GM21367 (cell line): ENCODE measurements around the gene DAB2IP.

Source experiments
- ATAC-seq: cut with Tn5 transposase; IDR thresholded peaks from one replicate; pipeline ENCODE4 v1.9.1; 2021; ENCODE audit not compliant: unreplicated experiment

Gene DAB2IP

GRCh38 chr9:121815084-121815483, 163.7 kb downstream of the DAB2IP start:
- no peak for ATAC-seq

DNA sequence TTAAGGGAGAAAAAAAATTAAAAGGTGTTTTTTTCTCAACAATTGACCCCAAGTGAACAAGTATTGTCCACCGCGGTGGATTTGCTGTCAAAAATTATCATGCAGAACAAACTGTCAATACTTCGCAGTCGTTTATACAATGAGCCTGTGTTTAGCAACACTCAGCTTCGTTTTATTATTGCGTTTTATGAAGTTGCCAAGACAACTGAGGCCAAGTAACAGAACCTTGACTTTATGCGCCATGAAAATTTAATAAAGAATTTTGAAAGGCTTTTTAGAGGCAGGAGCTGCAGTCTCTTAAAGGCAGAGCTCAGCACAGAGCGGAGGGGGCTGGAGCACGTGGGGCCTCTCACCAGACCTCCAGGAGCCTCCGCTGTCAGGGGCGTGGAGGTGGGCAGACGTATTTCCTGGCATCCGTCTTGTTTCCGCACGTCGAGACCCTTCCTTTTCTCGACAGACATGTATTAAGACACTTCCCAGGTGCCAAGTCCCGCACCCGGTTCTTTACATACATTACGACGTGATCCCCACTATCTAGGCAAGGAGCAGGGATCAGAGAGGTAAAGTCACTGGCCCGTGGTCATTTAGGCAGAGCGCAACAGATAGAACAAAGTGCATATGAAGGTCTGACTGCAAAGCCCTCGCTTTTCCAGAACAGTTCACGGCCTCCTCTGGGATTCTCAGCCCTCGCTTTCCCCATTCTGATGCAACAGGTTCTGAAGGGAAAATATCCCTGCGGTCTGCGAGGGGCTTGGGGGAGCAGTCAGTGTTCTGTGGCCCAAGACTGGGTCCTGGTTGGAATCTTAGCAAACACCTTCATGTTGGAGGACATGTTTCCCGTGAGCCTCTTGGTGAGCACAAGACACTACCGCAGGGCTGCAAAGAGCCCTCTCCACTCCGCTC, 164.4 kb downstream of the DAB2IP start:
- ATAC-seq: no peak

DNA sequence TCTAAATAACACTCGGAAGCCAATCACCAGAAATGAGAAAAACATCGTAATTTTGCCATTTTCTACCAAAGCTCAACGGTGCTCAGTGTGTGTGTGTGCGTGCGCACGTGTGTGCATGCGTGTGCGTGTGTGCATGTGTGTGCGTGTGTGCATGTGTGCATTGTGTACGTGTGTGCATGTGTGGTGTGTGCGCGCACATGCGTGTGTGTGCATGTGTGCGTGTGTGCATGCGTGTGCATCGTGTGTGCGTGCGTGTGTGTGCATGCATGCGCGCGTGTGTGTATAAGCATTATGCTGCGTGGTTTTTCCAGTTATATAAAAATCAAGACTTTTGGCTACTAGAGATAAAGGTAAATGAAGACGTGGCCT, 165.0 kb downstream of the DAB2IP start:
- ATAC-seq: no peak

DNA sequence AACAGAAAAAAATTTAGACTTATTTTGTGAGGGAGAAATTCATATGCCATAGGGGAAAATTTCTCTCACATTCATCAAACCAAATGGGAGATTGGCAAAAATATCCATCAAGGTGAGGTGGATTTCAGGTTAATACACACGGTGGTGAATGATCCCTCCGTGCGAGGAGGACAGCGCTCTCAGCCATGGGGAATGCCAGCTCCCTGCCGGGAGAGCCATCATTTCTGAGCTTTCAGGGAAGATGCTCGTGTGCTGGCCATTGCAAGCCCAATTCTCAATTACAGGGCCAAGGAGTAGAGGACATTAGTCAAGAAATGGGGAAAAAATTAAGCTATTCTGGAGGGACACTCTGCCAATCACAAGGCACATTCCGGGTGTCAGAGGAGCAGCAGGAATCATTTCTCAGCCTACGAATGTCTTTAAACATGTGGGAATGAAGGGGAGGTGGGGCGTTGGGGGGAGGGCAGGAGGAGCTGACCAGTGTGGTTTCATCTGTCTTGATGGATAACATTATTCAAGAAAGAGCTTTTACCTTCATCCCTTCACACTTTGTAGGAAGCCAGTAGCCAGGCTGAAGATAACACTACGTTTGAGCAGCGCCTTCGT, 165.5 kb downstream of the DAB2IP start:
- no peak for ATAC-seq

- ATAC-seq: no peak
These were observed 166.0 kb downstream of the DAB2IP start for GRCh38 chr9:121817476-121817875.

DNA sequence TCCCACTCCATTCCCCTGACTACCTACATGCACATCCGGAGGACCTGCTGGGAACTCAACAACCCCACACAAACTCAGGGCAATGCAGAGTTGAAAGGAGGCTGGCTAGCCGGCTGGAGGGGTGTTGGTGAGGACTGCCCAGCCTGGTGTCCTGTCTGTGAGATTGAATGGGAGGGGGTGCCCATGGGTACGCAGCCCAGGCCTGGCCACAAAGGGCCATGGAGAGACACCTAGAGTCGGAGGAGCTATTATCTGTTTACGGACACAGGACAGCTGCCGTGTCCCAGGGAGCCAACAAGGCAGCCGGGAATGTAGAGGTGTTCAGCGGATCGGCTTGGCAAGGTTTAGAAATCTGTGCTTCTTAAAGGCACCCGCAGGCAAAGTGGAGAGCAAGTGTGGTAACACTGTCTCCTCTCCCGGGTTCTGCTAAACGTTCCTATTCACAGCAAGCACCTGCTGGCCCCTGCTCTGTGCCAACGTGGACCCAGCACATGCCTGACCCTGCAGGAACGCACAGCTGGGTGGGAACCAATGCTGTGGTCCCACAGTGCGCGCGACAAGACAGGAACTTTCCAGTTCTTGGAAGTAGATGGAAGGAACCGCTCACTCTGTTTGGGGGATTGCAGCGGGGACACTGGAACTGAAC, 166.7 kb downstream of the DAB2IP start:
- ATAC-seq: no peak

DNA sequence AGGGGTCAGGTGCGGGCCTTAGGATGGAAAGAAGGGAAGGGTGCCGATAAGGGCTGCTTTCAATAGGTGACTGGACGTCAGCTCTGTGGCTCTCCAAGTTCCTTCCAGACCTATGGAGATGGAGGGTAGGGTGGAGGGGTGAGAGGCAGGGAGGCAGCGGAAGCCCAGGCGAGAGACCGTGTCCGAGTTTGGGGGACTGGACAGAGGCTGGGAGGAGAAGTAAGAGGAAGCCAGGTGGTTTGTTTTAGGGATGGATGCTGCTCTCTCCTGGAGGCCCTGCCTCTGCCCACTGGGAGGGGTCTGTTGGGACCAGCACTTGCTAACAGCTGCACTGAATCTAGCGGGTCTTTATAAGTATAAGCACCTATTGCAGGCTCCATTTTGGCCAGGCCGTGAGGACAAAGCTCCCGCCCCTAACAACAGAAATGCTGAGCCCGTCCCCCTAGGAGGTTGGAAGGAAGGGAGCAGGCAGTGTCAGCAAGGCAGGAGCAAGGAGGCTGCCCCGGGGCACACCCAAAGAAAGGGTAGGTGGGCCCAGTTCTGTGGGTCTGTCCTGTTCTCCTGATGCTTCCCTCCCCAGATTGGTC, 167.5 kb downstream of the DAB2IP start:
- ATAC-seq: no peak

DNA sequence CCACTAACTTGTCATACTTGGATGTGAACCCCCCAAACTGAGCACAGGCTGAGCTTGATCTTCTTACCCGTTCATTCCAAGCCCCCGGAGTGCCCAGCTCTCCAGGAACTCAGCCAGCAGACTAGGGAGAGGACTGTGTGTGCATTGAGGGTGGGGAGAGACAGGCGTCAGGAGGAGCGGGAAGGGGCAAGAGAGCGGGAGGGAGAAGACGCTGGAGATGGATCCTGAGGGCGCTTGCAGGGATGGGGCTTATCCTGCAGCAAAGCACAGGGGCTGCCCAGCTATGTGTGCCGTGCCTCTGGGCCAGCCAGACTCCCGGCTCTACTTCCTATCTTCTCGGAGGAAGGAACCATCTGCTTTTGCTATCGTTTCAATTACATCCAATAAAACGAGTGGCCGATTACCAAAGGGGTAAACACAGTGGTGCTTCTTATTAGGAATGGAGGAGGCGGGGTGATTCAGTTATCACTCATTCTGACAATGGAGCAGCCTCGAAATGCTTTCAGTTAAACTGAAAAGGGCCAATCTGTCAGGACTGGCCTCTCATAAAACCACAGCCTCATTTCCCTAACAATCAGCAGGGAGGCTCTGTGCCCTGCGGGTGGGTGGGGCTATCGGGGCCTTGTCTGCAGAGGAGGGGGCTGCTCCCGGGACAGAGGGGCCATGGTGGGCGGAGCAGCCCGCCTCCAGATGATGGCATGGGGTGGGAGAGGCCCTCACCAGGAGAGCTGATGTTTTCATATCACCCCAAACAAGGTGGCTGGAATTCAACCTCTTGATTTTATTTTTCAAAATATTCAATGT, 168.2 kb downstream of the DAB2IP start:
- no peak for ATAC-seq

GRCh38 chr9:121820286-121821005, 169.0 kb downstream of the DAB2IP start:
- no peak for ATAC-seq

GRCh38 chr9:121821326-121821725, 169.9 kb downstream of the DAB2IP start:
- ATAC-seq: no peak

DNA sequence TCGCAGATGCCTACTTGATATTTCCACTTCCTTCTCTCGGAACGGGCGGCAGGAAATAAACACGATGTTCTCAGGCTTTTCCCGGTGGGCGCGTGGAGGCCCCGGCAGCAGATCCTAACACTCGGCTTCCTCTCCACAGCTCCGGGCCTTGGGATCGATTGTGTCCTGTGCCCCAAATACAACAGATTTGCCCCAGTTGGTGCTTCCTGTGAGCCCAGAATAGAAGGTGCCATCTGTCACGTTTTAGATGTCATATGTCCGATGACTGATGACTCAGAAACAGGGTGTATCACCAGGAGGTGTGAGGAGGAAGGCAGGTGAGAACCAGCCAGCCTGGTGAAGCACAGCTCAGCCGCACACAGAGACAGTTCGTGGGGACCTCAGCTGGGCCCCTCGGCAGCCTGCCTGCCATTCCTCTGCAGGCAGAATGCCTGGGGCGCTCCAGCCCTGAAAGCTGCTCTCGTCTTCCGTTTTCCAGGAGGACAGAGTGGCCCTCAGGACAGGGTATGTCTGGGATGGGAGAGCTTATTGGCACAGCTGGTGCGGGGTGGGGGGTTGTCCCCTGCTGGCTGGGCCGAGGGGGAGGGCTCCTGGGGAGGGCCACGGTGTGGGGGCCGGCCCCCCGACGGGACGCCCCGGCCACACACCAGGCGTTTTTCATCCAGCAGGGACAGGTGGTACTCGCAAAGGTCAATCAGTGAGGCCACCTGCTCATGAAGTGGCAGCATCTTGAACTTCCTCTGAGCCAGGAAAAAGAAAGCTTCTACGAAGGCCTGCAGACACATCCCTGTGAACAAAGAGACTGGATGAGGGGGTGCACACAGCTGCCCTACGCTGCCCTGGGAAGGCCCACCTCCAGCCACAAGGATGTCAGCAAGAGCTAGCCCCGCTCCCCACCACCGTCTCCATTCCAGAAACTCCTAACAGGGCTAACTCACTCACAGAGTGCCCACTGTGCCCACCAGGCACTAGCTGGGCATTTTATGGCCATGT, 171.0 kb downstream of the DAB2IP start:
- ATAC-seq: no peak

GRCh38 chr9:121823451-121824169, 172.2 kb downstream of the DAB2IP start:
- ATAC-seq: no peak

- ATAC-seq: no peak
These were observed 173.2 kb downstream of the DAB2IP start for GRCh38 chr9:121824651-121825030.

DNA sequence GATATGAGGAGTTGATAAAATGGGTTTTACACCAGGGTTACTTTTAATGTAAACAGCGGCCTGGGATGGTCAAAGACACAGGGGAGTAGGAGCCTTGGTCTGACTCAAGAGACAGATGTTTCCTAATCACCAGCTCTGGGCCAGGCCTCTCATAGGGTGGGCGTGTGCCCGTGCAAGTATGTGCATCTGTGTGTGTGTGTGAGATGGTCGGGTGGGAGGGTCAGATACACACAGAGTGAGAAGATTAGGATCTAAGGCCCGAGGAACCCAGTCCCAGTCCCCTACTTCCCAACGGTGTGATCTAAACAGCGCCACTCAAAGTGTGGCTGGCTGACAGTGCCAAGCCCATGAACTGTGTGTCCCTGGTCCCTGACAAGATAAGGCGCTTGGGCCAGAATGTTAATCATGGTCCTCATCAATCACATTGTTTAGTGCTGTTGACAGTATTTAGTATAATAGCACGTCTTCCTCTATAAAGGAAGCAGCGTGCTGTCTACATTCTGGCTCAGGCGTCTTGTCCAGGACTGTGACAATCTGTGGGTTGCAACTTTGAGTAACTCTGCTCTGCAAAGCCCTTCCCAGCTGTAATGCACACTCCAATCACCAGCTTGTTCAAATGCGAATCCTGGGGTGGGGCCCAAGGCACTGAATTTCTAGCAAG, 173.7 kb downstream of the DAB2IP start:
- no peak for ATAC-seq

- no peak for ATAC-seq
These were observed 175.3 kb downstream of the DAB2IP start for GRCh38 chr9:121826711-121827110.

DNA sequence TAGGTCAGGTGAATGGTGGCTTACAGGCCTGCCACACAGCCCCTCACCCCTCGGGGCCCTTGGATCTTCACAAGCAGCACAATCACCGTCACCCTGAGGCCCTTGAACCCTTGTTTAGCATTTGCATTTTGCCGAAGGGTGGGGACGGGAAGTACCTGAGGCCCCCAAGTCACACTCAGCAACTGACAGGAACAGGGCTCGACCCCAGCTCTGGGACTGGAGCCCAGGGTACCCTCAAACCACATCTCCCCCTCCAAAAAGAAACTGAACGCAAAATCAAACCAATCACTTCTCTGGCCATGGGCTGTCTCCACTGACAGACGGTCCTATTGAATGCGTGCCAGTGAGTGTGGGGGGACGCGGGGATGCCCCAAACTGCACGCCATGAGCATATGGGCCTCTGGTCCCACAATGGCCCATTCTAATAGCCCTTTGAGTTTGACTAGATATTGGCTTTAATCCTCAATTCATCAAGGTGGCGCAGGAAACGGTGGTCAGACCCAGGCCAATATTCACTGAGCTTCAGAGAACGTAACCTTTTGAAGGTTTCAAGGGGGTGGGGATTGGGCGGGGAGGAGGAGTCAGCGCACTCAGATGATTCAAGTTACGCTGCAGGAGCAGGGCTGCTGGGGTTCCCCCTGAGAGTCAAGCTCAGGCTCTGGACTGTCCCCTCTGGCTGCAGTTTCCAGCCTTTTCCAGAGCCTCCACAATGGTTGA, 176.0 kb downstream of the DAB2IP start:
- ATAC-seq: no peak

- no peak for ATAC-seq
These were observed 179.2 kb downstream of the DAB2IP start for GRCh38 chr9:121830441-121831140.
